ENCODE data around the gene MEIS1. TPM values are rescaled to one million over a fixed set of nuclear protein-coding genes. Genes with fewer than 3 reads are reported as not detected.

MEIS1 gene
- total RNA-seq, 2 donors from 2014 or later, result 15.4 to 23.7 TPM

DNA sequence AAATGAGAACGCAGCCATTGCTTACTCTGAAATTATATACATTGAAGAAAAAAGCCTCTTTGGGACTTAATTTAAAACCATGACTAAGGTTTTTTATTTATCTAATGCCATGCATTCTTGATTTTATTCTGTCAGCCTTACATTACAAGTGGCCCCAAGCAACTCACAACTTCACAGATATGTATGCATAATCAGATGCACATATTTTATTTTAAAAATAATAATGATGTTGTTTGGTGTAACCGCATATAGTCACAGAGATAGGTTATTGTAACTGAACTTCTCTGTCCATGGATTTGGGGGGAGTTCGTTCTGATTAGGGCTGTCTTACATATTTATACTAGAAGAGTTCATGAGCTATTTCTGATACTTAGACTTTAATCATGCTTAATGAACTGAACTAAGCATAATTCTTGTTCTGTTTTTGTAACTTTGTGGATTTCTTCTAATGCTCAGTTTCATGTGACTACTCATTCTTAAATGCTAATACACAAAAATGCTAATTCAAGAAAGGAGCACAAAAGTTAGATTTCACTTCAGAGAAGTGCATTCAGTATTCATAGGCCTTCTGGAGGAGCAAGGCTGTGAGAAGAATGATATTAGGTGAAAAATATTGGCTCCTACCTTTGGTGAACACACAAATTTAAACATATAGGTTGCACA lies 26.2 kb downstream of the MEIS1 start:
- Histone ChIP-seq H3K36me3 (no peaks in the 10 kb centered on the region), H3K27me3 (replicated peaks; ENCODE audit: insufficient read depth) (peaks cover 4% of the 10 kb centered on the region), H3K27ac (no peak overlapping the region), H3K9me3 (no peaks in the 10 kb centered on the region), H3K4me3 (no peak overlapping the region), H3K4me1 (replicated peaks) (no peaks in the 10 kb centered on the region)
- intact Hi-C loops (cut with DNase I), result no loop called here
- no peak for DNase-seq (ENCODE audit: low spot score)
- TF ChIP-seq POLR2AphosphoS5 (IDR thresholded peaks at IDR 0.05), result no peak
- no peak for TF ChIP-seq POLR2A (IDR thresholded peaks at IDR 0.05)
- TF ChIP-seq, protein P1, sequence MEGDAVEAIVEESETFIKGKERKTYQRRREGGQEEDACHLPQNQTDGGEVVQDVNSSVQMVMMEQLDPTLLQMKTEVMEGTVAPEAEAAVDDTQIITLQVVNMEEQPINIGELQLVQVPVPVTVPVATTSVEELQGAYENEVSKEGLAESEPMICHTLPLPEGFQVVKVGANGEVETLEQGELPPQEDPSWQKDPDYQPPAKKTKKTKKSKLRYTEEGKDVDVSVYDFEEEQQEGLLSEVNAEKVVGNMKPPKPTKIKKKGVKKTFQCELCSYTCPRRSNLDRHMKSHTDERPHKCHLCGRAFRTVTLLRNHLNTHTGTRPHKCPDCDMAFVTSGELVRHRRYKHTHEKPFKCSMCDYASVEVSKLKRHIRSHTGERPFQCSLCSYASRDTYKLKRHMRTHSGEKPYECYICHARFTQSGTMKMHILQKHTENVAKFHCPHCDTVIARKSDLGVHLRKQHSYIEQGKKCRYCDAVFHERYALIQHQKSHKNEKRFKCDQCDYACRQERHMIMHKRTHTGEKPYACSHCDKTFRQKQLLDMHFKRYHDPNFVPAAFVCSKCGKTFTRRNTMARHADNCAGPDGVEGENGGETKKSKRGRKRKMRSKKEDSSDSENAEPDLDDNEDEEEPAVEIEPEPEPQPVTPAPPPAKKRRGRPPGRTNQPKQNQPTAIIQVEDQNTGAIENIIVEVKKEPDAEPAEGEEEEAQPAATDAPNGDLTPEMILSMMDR (IDR thresholded peaks at IDR 0.05), result no peak
- WGBS, result 90% methylated on average over 3 of the region's 3 CpGs

GRCh38 chr2:66461664-66462500 lies 27.0 kb downstream of the MEIS1 start:
- WGBS, result 75% methylated on average over 6 of the region's 6 CpGs
- H3K27me3 ChIP-seq (replicated peaks; ENCODE audit: insufficient read depth), result peaks cover 4% of the 10 kb centered on the region
- H3K9me3 ChIP-seq, result no peaks in the 10 kb centered on the region
- DNase-seq (ENCODE audit: low spot score), result no peak
- H3K36me3 ChIP-seq, result no peaks in the 10 kb centered on the region
- no peaks in the 10 kb centered on the region for H3K4me1 ChIP-seq (replicated peaks)
- intact Hi-C loops (cut with DNase I), result no loop called here
- H3K27ac ChIP-seq, result no peak overlapping the region
- TF ChIP-seq POLR2A (IDR thresholded peaks at IDR 0.05) (no peak), POLR2AphosphoS5 (IDR thresholded peaks at IDR 0.05) (no peak)
- TF ChIP-seq, protein P1 (IDR thresholded peaks at IDR 0.05), result no peak
- H3K4me3 ChIP-seq, result no peak overlapping the region

DNA sequence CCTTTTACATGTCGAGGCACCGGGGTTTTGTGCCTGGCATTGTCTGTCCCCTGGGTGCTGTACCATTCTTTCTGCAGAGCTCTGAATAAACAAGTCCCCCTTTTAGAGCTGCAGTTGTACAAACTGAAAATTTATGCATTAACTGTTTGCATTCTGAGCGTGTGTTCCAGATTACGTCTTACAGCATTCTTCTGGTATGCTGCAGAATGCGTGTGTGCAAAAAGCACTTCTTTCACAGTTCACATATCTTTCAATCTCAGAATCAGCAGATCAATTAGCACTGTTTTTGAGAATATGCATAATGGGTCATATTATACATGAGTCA lies 27.5 kb downstream of the MEIS1 start:
- Histone ChIP-seq H3K27ac (no peak overlapping the region), H3K27me3 (replicated peaks; ENCODE audit: insufficient read depth) (peaks cover 4% of the 10 kb centered on the region), H3K4me1 (replicated peaks) (no peaks in the 10 kb centered on the region), H3K4me3 (no peak overlapping the region), H3K9me3 (no peaks in the 10 kb centered on the region), H3K36me3 (no peaks in the 10 kb centered on the region)
- TF ChIP-seq POLR2AphosphoS5 (IDR thresholded peaks at IDR 0.05) (no peak), POLR2A (IDR thresholded peaks at IDR 0.05) (no peak)
- TF ChIP-seq, protein P1 (IDR thresholded peaks at IDR 0.05), result no peak
- DNase-seq (ENCODE audit: low spot score), result no peak
- intact Hi-C loops (cut with DNase I), result no loop called here
- 65% methylated on average over 5 of the region's 5 CpGs for WGBS

DNA sequence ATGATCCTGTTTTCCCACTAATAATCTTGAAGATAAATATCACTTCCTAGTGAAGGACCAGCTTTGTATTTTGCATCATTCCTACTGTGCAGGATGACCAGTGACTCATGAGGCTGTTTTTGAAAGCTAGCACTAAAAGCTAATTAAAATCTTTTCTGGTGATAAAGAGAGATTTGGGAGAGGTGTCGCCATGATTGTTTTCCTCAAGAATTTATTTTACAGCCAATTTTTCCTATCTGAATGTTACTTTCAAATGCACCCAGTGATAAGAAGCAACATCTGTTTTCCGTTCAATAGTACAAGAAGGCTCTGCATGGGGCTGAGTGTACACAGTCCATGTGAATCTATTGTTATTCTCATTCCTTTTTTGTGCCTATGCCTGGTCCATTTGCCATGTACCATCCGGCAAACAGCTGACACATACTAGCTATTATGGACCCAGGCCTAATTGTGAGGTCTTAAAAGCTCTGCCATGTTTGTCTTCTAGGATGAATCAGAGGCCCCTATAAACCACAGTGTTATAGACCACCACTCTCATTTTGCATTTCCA lies 28.4 kb downstream of the MEIS1 start:
- DNase-seq (ENCODE audit: low spot score), result no peak
- no peak for TF ChIP-seq POLR2A (IDR thresholded peaks at IDR 0.05)
- TF ChIP-seq, protein P1 (IDR thresholded peaks at IDR 0.05), result no peak
- no peak for TF ChIP-seq POLR2AphosphoS5 (IDR thresholded peaks at IDR 0.05)
- no peaks in the 10 kb centered on the region for H3K4me1 ChIP-seq (replicated peaks)
- H3K9me3 ChIP-seq, result no peaks in the 10 kb centered on the region
- H3K27ac ChIP-seq, result no peak overlapping the region
- H3K36me3 ChIP-seq, result no peaks in the 10 kb centered on the region
- intact Hi-C loops (cut with DNase I), result no loop called here
- no peak overlapping the region for H3K4me3 ChIP-seq
- peaks cover 4% of the 10 kb centered on the region for H3K27me3 ChIP-seq (replicated peaks; ENCODE audit: insufficient read depth)
- 51% methylated on average over 3 of the region's 3 CpGs for WGBS
